Sigmoid colon (tissue), 4 donors: ENCODE data around the gene AQP1.

Experiments
- CTCF ChIP-seq, 4 experiments: fragments of 450-650 bp in 3 of 4; fragments of 200-600 bp in 1 of 4; IDR thresholded peaks; one replicate each; pipeline ENCODE4 v1.5.1; 2016 to 2019; ENCODE audit warnings: antibody characterized with exemption in 4 of 4, mild to moderate bottlenecking in 3 of 4, moderate library complexity in 2 of 4
- POLR2AphosphoS5 ChIP-seq, 4 donors: sonication (generic); formaldehyde crosslinking; IDR thresholded peaks; one replicate each; pipeline ENCODE4 v1.6.1; 2017; ENCODE audit warnings: antibody characterized with exemption in 4 of 4

GRCh38 chr7:30954914-30955313 is 43.3 kb downstream of the AQP1 start:
- TF ChIP-seq CTCF (IDR thresholded peaks at IDR 0.05): no peak
- TF ChIP-seq POLR2AphosphoS5 (IDR thresholded peaks at IDR 0.05): no peak
